GM11168 (cell line): ENCODE measurements around the gene NOTCH1.

Experiments
- in situ Hi-C: fragments of 300-500 bp; cut with MboI; formaldehyde crosslinking; loops from one replicate; pipeline ENCODE4 v1.12.0; 2022; ENCODE audit warnings: low sequenced_read_pairs; ENCODE audit not compliant: unreplicated experiment

NOTCH1 gene

DNA sequence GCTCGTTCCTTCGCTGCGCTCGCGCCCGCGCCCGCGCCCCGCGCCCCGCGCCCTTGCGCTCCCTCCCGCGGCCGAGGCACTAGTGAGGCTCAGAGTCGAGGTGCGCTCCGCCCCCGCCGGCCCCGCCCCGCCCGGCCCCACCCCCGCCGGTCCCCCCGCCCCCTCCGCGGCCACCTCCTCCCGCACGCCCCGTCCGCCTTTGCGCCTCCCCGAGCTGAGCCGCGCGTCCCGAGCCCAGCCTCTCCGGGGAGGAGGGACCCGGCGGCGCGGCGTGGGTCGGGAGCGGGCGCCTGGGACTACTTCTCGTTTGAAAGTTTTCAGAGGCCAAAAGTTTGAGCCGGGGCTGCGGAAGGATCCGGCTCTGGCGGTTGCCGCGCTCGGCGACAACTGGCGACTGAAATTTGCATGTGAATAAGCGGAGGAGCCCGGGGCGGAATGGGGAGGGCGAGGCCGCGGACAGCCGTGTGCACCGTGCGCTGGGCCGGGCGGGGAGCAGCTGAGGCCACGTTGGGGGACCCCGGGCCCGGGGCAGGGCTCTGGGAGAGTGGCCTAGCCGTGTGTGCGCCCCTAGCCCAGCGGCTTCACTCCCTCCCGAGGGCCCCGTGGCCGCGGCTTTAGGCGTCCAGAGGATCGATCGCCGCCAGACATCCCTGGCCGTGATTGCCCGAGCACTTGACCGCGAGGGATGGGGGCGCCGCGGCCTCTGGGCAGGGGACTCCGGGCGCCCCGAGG lies at the start of gene NOTCH1:
NOTCH1 (minus strand) TSS at position 84 of the 732 bp plus-strand sequence. CDS start 262 bp downstream, outside the sequence.
- in situ Hi-C loops: no loop called here

DNA sequence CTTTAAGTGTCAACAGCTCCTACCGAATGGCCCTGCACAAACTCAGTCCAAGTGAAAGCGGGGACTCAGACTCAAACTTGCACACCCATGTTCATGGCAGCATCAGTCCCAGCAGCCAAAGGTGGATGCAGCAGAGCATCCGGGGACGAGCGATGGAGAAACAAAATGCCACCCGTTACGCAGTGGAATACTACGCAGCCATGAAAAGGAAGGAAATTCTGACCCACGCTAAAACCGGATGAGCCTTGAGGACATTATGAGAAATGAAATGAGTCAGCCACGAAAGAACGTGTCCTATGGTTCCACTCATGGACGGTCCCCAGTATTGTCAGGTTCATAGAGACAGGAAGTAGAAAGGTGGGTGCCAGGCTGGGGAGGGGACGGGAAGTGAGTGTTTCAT lies 48.6 kb upstream of the NOTCH1 start:
- in situ Hi-C loops: no loop called here

DNA sequence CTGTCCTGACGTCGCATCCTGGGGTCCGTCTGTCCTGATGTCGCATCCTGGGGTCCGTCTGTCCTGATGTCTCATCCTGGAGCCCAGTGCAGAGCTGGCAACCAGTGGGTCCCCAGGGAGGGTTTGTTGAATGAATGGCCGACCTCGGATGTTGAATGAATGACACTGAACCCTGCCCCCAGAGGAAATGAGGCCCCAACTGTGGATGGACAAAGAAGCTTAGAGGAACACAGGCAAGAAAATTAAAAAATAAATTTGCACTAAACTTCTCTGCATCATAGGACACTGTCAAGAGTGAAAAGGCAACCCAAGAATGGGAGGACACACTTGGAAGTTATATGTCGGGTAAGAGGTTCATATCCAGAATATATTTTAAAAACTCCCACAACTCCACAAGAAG lies 47.7 kb upstream of the NOTCH1 start:
- in situ Hi-C loops: no loop called here

DNA sequence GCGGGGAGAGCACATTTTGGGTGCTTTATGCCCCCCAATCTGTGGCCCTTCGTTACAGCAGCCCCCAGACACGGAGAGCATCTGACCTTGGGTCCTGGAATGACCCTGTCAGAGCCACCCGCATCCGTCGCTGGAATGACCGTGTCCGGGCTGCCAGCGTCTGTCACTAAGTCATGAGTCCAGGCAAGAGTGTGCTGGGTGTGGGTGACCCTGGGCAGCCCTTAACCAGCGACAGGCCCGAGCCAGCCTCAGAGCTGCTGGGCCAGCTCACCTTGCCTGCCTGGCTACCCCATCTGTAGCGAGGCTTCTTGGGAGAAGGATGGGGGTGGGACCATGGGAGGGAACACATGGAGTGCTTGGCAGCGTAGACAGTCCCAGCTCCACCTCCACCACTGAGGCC lies 46.8 kb upstream of the NOTCH1 start:
- in situ Hi-C loops: no loop called here

DNA sequence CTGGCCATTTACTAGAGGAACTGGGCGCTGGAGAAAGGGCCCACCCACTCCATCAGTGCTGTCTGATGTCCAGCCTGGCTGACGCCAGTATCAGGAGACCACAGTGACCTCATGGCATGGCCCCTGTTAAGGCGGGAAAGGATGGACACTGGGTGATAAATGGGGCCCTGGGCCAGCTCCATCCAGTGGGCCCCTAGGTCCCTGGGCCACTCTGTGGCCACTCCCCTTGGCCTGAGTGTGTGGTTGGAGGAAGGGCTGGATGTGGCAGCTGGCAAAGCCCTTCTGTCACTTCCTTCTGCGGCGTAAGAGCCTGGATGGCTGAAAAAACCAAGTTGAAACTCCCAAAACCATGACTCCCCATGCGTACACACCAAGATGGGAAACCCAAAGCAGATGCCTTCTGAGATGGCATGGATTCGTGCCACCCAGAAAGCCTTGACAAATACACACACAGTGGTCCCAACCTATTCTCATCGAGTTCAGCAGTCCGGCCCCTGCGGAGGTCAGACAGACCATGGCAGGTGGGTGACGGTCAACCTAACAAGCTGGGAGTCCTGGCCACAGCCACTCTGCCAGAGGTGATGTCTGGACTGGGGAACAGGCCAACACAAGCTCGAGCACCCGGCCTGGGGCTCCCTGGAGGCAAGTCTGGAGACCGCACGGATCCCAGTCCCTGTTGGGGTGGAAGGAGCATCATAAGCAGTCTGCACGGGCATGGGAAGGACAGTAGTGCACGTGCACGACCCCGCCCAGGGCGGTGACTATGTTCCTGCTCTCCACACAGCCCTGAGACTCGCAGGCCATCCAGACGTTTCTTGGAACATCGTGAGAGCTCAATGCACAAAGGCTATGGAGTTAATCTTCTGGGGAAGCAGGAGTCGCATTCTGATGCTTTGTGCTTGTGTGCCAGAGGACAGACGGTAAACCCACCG lies 45.2 kb upstream of the NOTCH1 start:
- in situ Hi-C loops: no loop called here

DNA sequence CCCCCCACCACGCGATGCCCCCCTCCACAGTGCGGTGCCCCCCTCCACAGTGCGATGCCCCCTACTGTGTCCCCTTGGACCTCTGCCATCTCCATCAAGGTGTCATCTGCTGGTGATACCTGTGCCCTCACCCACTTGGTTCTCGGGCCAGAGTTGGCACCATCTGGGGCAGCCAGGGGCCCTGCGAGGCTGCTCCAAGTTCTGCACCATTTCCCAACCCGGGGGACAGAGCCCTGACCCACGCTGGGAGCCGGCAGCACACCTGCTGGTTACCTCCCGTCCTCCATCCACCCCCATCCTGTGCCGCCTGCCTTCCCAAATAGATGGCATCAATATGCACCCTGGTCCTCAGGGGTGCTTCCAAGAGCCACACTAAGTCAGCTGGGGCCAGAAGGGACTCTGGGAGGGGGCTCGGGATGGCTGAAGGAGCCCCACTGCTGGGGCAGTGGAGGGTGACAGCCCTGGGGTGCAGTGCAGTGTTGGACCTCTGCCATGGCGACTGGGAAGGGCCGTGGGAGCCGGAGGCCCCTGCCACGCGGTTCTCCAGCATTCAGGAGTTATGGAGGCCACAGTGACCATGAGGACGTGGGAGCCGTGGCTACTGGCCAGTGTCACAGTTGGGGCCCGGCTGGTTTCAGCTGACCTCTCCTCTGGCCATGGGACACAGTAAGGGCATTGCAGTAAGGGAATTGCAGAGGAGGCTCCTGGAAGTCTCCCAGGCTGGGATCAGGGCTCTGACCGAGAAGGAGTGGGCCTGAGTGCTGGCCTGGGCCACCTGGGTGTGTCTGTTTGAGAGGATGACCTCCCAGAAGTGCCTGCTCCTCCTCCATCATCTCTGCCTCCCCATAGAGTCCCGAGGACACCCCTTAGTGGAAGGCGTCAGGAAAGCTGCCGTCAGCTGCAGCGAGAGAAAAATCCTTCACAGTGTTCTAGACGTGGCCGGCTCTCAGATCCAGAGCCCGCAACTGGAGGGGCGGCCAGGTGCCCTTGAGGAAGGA lies 44.2 kb upstream of the NOTCH1 start:
- in situ Hi-C loops: no loop called here

DNA sequence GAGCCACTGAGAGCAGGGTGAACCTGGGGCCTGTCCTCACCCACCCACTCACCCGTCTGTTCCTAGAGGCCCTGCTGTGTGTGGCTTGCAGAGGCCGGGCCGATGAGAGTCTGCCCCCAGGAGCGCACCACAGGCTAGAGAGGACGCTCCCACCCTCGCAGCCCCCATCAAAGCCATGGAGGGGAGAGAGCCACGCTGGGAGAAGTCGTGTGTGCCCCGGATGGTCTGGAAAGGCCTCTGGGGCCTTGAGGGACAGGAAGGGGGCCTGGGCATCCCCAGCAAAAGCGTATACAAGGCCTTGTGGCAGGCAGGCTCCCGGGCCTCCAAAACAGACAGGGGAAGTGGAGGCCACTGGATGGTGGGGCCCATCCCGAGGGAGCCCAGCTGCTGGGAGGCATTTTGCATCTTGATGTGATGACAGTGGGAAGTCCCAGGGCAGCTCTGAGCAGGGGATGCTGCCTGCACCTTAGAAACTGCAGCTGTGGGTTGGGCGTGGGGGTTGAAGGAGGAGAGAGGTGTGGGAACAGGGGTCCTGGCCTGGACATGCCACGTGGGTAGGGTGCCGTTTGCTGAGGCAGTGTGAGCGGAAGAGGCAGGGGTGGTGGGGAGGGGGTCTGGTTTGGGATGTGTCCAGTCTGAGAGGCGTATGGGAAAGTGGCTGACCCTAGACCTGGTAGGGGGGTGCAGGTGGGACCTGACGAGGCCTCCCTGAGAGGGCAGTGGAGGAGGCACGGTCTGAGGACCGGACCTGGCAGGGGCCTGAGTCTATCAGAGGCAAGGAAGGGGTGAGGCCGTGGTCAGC lies 43.0 kb upstream of the NOTCH1 start:
- in situ Hi-C loops: no loop called here

DNA sequence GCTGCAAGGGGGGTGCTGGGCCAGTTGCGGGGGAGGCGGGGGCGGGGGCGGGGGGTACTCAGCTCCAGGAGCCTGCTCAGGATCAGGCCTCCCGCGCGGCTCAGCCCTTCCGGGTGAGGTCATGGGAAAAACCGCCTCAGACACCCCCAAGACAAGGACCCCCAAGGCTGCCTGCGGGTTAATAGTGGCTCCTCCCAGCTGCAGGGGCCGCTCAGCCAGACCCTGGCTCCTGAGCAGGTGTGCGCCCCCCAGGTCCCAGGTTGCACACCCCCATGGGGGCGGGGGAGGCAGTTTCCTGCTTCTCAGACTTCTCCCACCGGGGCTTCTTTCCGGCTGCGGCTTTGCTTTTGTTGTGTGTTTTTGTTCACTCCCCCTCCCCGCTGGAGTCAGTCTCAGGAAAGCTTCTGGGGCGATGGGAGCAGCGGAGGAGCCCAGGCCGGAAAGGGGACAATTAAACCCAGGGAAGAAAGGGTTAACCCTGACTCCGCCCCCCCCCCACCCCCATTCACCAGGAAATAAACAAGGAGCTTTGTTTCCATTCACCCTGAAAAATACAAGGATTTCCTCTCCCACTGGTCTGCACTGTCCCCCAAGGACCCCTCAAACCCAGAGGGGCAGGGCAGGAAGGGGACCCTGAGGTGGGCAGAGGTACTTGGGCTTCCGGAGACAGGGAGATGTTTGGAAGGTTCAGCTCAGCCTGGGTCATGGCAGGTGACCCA lies 42.3 kb upstream of the NOTCH1 start:
- in situ Hi-C loops: no loop called here

DNA sequence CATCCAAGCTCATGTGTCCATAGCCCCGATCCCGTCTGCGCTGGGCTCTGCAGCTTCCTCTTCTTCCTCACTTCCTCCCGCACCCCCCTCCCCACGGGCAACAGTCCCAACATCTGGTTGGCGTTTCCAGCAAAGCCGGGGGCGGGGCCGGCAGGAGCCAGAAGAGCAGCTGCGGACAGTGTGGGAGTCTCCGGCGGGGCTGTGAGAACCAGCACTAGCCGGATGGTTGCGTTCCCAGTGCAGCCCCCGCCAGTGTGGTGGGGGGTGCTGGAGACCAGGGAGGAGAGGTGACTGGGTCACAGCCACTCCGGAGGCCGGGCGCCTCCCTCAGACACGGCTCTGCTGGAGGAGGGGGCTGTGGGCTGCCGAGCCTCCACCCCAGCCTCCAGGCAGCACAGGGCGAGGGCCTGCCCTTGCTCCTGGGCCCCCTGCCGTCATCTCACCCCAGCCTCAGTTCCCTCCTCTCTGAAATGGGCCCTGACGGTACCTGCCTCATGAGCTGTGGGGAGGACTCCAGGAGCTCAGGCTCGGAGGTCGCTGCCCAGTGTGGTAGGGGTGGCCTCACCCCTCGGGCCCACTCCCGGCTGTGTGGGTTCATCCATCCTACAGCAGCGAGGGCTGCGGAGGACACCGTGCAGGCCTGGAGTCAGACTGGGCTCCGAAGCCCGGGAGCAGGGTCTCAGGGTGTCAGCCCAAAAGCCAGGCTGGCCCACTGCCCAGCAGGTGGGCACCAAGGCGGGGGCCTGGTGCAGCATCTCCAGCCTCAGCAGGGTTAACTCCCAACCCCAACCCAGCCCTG lies 41.5 kb upstream of the NOTCH1 start:
- in situ Hi-C loops: no loop called here

DNA sequence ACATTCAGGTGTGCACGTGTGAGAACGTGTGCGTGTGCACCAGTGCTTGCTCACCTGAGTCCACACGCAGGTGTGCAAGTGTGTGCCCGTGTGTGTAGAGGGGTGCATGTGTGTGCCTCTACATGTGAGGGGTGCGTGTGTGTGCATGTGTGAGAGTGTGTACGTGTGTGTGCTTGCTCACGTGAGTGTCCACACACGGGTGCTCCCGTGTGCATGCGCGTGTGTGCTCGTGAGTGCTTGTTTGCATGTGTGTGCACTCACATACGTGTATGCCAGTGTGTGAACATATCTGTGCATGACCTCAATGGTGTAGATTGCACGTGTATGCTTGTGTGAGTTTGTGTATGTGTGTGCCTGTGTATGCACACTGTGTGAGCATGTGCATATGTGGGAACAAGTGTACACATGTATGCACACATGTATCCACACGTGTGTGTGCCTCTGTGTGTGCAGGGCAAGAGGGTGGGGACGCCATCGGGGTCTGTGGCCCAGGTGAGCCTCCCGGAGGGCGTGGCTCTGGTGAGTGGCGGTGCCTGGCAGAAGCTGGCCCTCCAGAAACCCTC lies 40.6 kb upstream of the NOTCH1 start:
- in situ Hi-C loops: no loop called here

DNA sequence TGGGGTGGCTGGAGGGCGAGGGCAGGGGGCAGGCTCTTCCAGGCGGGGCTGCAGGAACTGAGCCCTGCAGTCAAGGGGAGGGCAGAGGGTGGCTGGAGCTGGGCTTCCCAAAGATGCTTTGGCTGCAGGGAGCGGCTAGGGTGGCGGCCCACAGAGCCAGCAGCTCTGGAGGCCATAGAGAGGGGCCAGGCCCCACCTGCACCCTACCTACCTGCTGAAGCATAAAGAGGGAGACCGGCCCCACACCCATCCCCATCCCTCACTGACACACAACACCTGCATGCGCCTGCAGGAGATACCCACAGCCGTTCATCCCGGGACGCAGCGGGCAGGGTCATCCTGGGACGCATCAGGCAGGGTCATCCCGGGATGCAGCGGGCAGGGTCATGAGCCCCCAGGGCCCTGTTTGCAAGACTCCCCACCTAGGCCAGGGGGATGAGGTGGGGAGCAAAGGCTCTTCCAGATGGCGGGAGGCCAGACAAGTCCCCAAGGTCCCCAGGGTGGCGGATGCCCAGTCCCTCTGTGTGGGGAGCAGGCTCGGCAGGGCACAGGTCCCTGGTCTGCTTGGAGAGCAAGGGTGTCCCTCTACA lies 39.8 kb upstream of the NOTCH1 start:
- in situ Hi-C loops: no loop called here

DNA sequence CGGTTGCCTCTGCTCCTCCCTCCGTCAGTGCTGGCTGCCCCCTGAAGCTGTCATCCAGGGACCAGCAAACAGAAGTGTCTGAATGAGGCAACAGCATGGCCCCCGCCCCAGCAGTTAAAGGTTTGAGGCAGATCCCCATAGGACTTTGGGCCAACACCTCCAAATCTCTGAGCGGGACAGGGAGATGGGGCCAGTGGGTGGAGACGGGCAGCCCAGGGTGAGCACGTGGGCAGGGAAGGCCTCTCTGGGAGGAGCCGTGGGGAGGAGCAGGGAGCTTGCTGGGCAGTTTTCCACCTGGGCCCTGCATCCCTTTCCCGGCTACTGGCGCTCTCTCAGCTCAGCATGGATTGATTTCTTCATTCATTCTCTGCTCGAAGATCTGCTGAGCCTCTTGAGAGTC lies 39.1 kb upstream of the NOTCH1 start:
- in situ Hi-C loops: no loop called here

DNA sequence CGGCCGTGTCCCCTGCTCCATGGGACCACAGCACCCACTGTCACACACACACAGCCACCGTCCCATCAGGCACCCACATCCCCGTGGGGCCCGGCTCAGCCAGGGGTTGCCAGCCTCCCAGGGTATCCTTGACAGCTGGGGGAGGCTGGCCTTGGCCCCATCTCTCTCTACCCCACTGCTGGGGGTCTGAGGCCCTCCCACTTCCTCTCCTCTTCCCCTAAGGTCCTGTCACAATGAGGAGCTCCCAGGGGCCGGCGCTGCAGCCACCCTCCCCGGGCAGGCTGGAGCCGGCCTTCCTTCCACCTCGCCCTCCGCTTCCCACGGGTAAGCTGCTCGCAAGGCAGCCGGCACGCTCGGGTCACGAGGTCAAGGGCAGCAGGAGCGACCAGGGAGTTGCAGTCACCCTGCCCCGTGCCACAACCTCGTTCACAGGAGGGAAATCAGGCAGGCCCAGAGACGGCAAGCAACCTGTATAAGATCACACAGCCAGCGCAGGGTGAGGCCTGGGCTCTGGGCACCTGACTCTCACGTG lies 38.6 kb upstream of the NOTCH1 start:
- in situ Hi-C loops: no loop called here

DNA sequence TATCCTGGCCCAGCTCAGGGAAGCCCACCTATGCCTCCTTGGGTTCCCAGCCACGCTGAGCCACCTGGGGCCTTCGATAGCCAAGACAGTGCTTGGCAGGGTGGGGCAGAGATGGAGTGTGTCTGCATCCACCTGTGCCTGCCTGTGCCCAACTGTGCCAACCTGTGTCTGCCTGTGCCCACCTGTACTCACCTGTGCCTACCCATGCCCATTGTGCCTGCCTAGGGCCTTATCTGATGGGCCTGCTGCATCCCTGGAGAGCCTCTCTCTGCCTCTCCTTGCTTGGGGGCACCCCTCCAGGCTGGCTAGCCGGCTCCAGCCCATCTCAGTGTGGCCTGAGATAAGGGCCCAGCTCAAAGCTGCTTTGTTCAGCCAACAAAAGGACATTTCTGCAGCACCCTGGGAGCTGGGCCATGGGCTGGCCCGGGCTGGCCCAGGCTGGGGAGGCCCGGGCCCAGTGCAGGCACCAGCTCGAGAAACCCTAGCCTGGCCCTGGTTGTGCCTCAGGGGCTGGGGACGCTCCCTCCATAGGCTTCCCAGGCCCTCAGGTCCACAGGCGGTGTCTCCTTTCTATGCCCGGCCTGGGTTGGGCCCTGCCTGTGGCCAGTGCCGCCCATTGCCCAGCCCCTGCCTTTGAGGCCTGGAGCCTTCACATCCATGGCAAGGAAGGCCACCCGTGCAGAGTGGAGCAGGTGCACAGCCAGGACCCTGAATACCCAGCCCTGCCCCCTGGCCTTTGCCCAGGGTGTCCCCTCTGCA lies 37.3 kb upstream of the NOTCH1 start:
- in situ Hi-C loops: no loop called here

DNA sequence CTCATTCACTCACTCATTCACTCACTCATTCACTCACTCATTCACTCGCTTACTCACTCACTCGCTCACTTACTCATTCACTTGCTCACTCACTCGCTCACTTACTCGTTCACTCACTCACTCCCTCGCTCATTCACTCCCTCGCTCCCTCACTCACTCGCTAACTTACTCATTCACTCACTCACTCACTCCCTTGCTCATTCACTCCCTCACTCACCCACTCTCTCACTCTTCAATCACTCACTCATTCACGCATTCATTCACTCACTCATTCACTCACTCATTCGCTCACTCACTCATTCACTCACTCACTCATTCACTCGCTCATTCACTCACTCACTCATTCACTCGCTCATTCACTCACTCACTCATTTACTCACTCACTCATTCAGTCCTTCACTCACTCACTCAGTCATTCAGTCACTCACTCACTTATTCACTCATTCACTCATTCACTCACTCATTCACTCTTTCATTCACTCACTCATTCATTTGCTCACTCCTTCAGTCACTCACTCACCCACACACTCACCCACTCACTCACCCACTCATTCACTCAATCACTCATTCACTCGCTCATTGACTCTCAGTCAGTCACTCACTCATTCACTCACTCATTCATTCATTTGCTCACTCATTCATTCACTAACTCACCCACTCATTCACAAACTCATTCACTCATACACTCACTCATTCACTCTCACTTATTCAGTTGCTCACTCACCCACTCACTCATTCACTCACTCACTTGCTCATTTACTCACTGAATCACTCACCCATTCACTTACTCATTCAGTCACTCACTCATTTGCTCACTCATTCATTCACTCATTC lies 36.0 kb upstream of the NOTCH1 start:
- in situ Hi-C loops: no loop called here
